Right atrium auricular region (tissue), 2 donors: ENCODE measurements around the gene KDELR3. TPM values are rescaled to one million over a fixed set of nuclear protein-coding genes. Genes with fewer than 3 reads are reported as not detected.

ENCODE experiments used
- DNase-seq: peaks from one replicate; pipeline ENCODE4 v3.0.0-alpha.2; 2019; ENCODE audit warnings: low spot score
- H3K27ac ChIP-seq, 2 donors: fragments of 200-600 bp; sonication (generic); 1 replicate in 1 of 2; 2 replicates in 1 of 2; pipeline ENCODE4 v1.5.1; 2016 to 2019
- H3K27me3 ChIP-seq, 2 donors: fragments of 200-600 bp; sonication (generic); one replicate each; pipeline versions ENCODE4 v1.5.1 to v1.6.0; 2017 to 2019
- H3K36me3 ChIP-seq: fragments of 200-600 bp; sonication (generic); one replicate; pipeline ENCODE4 v1.5.1; 2016
- H3K4me1 ChIP-seq, 2 donors: fragments of 200-600 bp; sonication (generic); one replicate each; pipeline versions ENCODE4 v1.5.1 to v1.6.0; 2017 to 2019
- H3K4me3 ChIP-seq, 2 donors: fragments of 200-600 bp; sonication (generic); 1 replicate in 1 of 2; 2 replicates in 1 of 2; pipeline ENCODE4 v1.5.1; 2017 to 2019; ENCODE audit warnings: mild to moderate bottlenecking in 1 of 2, moderate library complexity in 1 of 2
- H3K9me3 ChIP-seq, 2 donors: fragments of 200-600 bp; sonication (generic); one replicate each; pipeline ENCODE4 v1.5.1; 2019
- CTCF ChIP-seq, 2 donors: fragments of 200-600 bp; sonication (generic); IDR thresholded peaks; one replicate each; pipeline ENCODE4 v1.5.1; 2019; ENCODE audit warnings: antibody characterized with exemption in 2 of 2
- total RNA-seq, 2 donors: library from RNA; depleted of rRNA; stranded (reverse); fragments of >200 nt; gene quantifications; one replicate each; pipeline ENCODE4 v1.1.0, GENCODE V29; 2016

KDELR3 gene
- total RNA-seq, 2 donors from 2014 or later, result 8.0 to 9.2 TPM

- Histone ChIP-seq H3K36me3 (no peaks in the 10 kb centered on the region), H3K27ac (no peak overlapping the region), H3K4me3 (no peak overlapping the region), H3K27me3 (no peaks in the 10 kb centered on the region), H3K4me1 (no peaks in the 10 kb centered on the region), H3K9me3 (no peaks in the 10 kb centered on the region)
- no peak for TF ChIP-seq CTCF (IDR thresholded peaks at IDR 0.05)
- DNase-seq, result no peak
These were observed 45.0 kb upstream of the KDELR3 start for GRCh38 chr22:38422611-38423511.

GRCh38 chr22:38423512-38424503, 44.1 kb upstream of the KDELR3 start:
- H3K27me3 ChIP-seq, result no peaks in the 10 kb centered on the region
- no peaks in the 10 kb centered on the region for H3K36me3 ChIP-seq
- no peak for TF ChIP-seq CTCF (IDR thresholded peaks at IDR 0.05)
- no peaks in the 10 kb centered on the region for H3K9me3 ChIP-seq
- H3K4me1 ChIP-seq, result no peaks in the 10 kb centered on the region
- no peak for DNase-seq
- no peak overlapping the region for H3K27ac ChIP-seq
- H3K4me3 ChIP-seq, result no peak overlapping the region

DNA sequence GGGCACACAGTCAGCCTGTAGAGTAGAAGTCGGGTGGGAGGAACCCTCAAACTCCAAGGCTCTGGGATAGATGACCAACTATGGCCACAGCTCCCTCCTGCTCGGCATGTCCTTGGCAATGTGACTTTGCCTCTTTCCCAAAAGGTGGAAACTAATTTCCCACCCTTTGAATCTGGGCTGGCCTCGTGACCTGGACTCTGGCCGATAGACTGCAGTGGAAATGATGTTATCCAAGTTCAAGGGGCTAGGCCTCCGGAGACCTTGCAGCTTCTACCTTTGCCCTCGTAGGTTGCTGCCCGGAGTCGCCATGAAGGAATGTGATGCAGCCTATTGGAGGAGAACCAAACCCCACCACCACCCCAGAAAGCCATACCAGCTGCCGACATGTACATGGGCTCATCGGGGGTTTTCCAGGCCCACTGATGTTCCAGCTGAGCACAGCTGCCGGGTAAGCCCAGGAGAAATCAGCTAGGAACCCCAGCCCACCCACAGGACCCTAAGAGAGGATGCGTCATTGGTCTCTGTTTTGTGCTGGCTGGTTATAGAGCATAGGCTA, 43.3 kb upstream of the KDELR3 start:
- DNase-seq, result no peak
- H3K27me3 ChIP-seq, result no peaks in the 10 kb centered on the region
- no peaks in the 10 kb centered on the region for H3K4me1 ChIP-seq
- no peak overlapping the region for H3K27ac ChIP-seq
- H3K4me3 ChIP-seq, result no peak overlapping the region
- TF ChIP-seq CTCF (IDR thresholded peaks at IDR 0.05), result no peak
- no peaks in the 10 kb centered on the region for H3K9me3 ChIP-seq
- no peaks in the 10 kb centered on the region for H3K36me3 ChIP-seq

GRCh38 chr22:38426628-38427027, 41.3 kb upstream of the KDELR3 start:
- no peaks in the 10 kb centered on the region for H3K27me3 ChIP-seq
- no peaks in the 10 kb centered on the region for H3K9me3 ChIP-seq
- no peaks in the 10 kb centered on the region for H3K36me3 ChIP-seq
- TF ChIP-seq CTCF (IDR thresholded peaks at IDR 0.05), result no peak
- H3K4me1 ChIP-seq, result peaks cover 0 to 7% of the 10 kb centered on the region in 2 donors
- no peak overlapping the region for H3K4me3 ChIP-seq
- no peak for DNase-seq
- H3K27ac ChIP-seq, result no peak overlapping the region

DNA sequence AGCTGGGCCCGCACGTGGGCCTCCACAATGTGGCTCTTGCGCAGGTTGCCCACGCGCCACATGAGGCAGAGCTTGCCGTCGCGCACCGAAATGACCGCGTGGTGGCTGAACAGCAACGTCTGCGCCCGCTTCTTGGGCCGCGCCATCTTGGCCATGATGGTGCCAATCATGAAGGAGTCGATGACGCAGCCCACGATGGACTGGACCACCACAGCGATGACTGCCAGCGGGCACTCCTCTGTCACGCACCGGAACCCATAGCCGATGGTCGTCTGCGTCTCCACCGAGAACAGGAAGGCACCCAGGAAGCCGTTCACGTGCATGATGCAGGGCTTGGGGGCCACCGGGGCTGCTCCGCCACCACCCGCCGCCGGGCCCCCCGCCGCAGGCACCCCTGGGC, 40.4 kb upstream of the KDELR3 start:
- TF ChIP-seq CTCF (IDR thresholded peaks at IDR 0.05), result no peak
- H3K4me1 ChIP-seq, result peaks cover 0 to 7% of the 10 kb centered on the region in 2 donors

More for the DNA sequence above, 40.4 kb upstream of the KDELR3 start:
- no peaks in the 10 kb centered on the region for H3K9me3 ChIP-seq
- DNase-seq, result no peak
- H3K36me3 ChIP-seq, result no peaks in the 10 kb centered on the region
- H3K27ac ChIP-seq, result no peak overlapping the region
- no peaks in the 10 kb centered on the region for H3K27me3 ChIP-seq
- no peak overlapping the region for H3K4me3 ChIP-seq
